ENCODE measurements around the gene PRKCB.

DNA sequence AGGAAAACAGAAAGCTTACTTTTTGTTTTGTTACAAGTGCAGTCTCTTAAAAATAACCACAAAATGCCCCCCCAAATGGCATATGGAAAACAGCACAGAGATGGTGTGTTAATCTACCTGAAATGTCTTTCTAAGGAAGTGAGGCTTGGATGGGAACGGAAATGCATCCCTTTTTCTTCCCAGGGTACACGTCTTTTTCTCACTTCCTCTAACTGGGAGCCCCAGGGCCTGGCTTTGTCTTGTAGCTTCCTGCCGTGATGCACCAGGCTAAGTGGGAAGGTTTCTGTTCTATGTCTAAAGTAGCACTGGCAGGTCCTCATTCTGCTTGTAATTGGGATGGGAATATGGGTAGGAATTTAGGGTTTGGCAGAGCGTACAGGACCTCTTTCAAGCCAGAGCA, 367.9 kb downstream of the PRKCB start:
- TF ChIP-seq POLR2A (IDR thresholded peaks at IDR 0.05) (no peak), CTCF (IDR thresholded peaks at IDR 0.05) (no peak)
